SK-N-SH (cell line): ENCODE measurements around the gene CCDC160. TPM values are rescaled to one million over a fixed set of nuclear protein-coding genes. Genes with fewer than 3 reads are reported as not detected.

Source experiments
- CTCF ChIA-PET: fragments of 300-600, 350-600 bp; formaldehyde crosslinking; extraction: SDS; loops from one replicate; lab custom pipeline; 2021; lab: Yijun Ruan, JAX
- POLR2A ChIA-PET: fragments of 350-600 bp; sonication (Branson Sonifier 250); formaldehyde crosslinking; extraction: SDS; loops from one replicate; lab custom pipeline; 2020; ENCODE audit warnings: antibody characterized with exemption, inconsistent platforms; lab: Yijun Ruan, JAX
- DNase-seq: peaks from one replicate; pipeline ENCODE4 v3.0.0; 2012
- H2AFZ ChIP-seq: fragments of 200-600 bp; sonication (generic); 2 replicates; pipeline ENCODE4 v1.8.1; 2016; ENCODE audit warnings: antibody characterized with exemption, mild to moderate bottlenecking, low read depth
- H3F3A ChIP-seq: fragments of 200-600 bp; sonication (generic); replicated peaks from 2 replicates; pipeline ENCODE3; 2016; ENCODE audit warnings: antibody characterized with exemption, mild to moderate bottlenecking; ENCODE audit not compliant: insufficient read depth
- H3K27ac ChIP-seq, 2 experiments: fragments of 200-500 bp in 1 of 2; fragments of 200-600 bp in 1 of 2; sonication (Bioruptor generic) in 1 of 2; sonication (generic), shearing (Covaris generic) in 1 of 2; 2 replicates each; pipeline versions ENCODE4 v1.5.1 to v1.6.1; 2014 to 2016; ENCODE audit warnings: low read depth in 2 of 2, inconsistent platforms in 1 of 2, low read length in 1 of 2, mild to moderate bottlenecking in 1 of 2, mixed read lengths in 1 of 2
- H3K27me3 ChIP-seq: fragments of 200-600 bp; sonication (generic), shearing (Covaris generic); 2 replicates; pipeline ENCODE4 v1.6.1; 2016; ENCODE audit warnings: mixed run types; ENCODE audit not compliant: insufficient read depth
- H3K36me3 ChIP-seq, 2 experiments: fragments of 200-500 bp in 1 of 2; fragments of 200-600 bp in 1 of 2; sonication (Bioruptor generic) in 1 of 2; sonication (generic) in 1 of 2; replicated peaks in 1 of 2; 2 replicates each; pipeline versions ENCODE3 to v1.5.1; 2014 to 2016; ENCODE audit warnings: low read length in 1 of 2, mild to moderate bottlenecking in 1 of 2; ENCODE audit not compliant: insufficient read depth in 2 of 2, control insufficient read depth in 1 of 2
- H3K4me1 ChIP-seq, 2 experiments: fragments of 200-500 bp in 1 of 2; fragments of 200-600 bp in 1 of 2; sonication (Bioruptor generic) in 1 of 2; sonication (generic), shearing (Covaris generic) in 1 of 2; 2 replicates each; pipeline versions ENCODE4 v1.5.1 to v1.6.1; 2014 to 2016; ENCODE audit warnings: low read depth in 1 of 2, low read length in 1 of 2, mixed run types in 1 of 2; ENCODE audit not compliant: insufficient read depth in 2 of 2, control insufficient read depth in 1 of 2
- H3K4me2 ChIP-seq: fragments of 200-600 bp; sonication (generic), shearing (Covaris generic); 2 replicates; pipeline ENCODE4 v1.6.1; 2017; ENCODE audit warnings: mixed run types
- H3K4me3 ChIP-seq, 2 experiments: fragments of 200-500 bp in 1 of 2; fragments of 200-600 bp in 1 of 2; sonication (Bioruptor generic) in 1 of 2; sonication (generic), shearing (Covaris generic) in 1 of 2; 2 replicates each; pipeline versions ENCODE4 v1.5.1 to v1.8.1; 2014 to 2016; ENCODE audit warnings: low read depth in 2 of 2, inconsistent platforms in 1 of 2, low read length in 1 of 2, mild to moderate bottlenecking in 1 of 2, mixed read lengths in 1 of 2, moderate library complexity in 1 of 2
- H3K79me2 ChIP-seq: fragments of 200-600 bp; sonication (generic); 2 replicates; pipeline ENCODE4 v1.8.1; 2017; ENCODE audit warnings: mild to moderate bottlenecking; ENCODE audit not compliant: insufficient read depth
- H3K9ac ChIP-seq: fragments of 200-600 bp; sonication (generic); 2 replicates; pipeline ENCODE4 v1.6.1; 2017; ENCODE audit warnings: mixed run types
- H3K9me2 ChIP-seq: fragments of 200-600 bp; sonication (generic); 2 replicates; pipeline ENCODE4 v1.6.1; 2017; ENCODE audit warnings: mixed run types
- H3K9me3 ChIP-seq: fragments of 200-600 bp; sonication (generic); 2 replicates; pipeline ENCODE4 v1.6.1; 2017; ENCODE audit warnings: mixed run types, mild to moderate bottlenecking, moderate library complexity
- H4K20me1 ChIP-seq: fragments of 200-600 bp; sonication (generic); 2 replicates; pipeline ENCODE4 v1.6.1; 2017; ENCODE audit warnings: mild to moderate bottlenecking, mixed run types; ENCODE audit not compliant: insufficient read depth
- EP300 ChIP-seq, 2 experiments: IDR thresholded peaks; 2 replicates each; pipeline versions ENCODE4 v1.4.0 to v1.6.1; 2012; ENCODE audit warnings: borderline replicate concordance in 1 of 2, low read depth in 1 of 2, low read length in 1 of 2
- FOSL2 ChIP-seq: IDR thresholded peaks from 2 replicates; pipeline ENCODE4 v1.4.0; 2012; ENCODE audit warnings: low read depth, mild to moderate bottlenecking, moderate library complexity, borderline replicate concordance
- FOXM1 ChIP-seq: IDR thresholded peaks from 2 replicates; pipeline ENCODE4 v1.4.0; 2012; ENCODE audit warnings: low read depth, mild to moderate bottlenecking
- GABPA ChIP-seq: IDR thresholded peaks from 2 replicates; pipeline ENCODE4 v1.4.0; 2012; ENCODE audit warnings: low read depth, mild to moderate bottlenecking
- IRF3 ChIP-seq: fragments of 150-350 bp; IDR thresholded peaks from 2 replicates; pipeline ENCODE4 v1.6.1; 2016; ENCODE audit warnings: mild to moderate bottlenecking, low read depth, low read length
- JUND ChIP-seq: IDR thresholded peaks from 2 replicates; pipeline ENCODE4 v1.4.0; 2012
- MXI1 ChIP-seq: IDR thresholded peaks from 2 replicates; pipeline ENCODE4 v1.6.1; 2012; ENCODE audit warnings: mild to moderate bottlenecking, low read depth, low read length, improper control_type of control experiment
- NRF1 ChIP-seq: IDR thresholded peaks from 2 replicates; pipeline ENCODE4 v1.6.1; 2012; ENCODE audit warnings: low read depth, mild to moderate bottlenecking, low read length
- POLR2AphosphoS5 ChIP-seq: IDR thresholded peaks from 2 replicates; pipeline ENCODE4 v1.6.1; 2012; ENCODE audit warnings: low read depth, low read length
- RAD21 ChIP-seq: IDR thresholded peaks from 2 replicates; pipeline ENCODE4 v1.6.1; 2012; ENCODE audit warnings: mild to moderate bottlenecking, low read length
- RCOR1 ChIP-seq: fragments of 150-350 bp; IDR thresholded peaks from 2 replicates; pipeline ENCODE4 v1.6.1; 2017; ENCODE audit warnings: antibody characterized with exemption, low read length
- REST ChIP-seq: IDR thresholded peaks from 2 replicates; pipeline ENCODE4 v1.6.1; 2012; ENCODE audit warnings: mild to moderate bottlenecking, low read depth, low read length, moderate library complexity
- SMC3 ChIP-seq: IDR thresholded peaks from 2 replicates; pipeline ENCODE4 v1.6.1; 2012; ENCODE audit warnings: low read depth, low read length, improper control_type of control experiment
- TCF12 ChIP-seq: IDR thresholded peaks from 2 replicates; pipeline ENCODE4 v1.4.0; 2012
- TEAD4 ChIP-seq: IDR thresholded peaks from 2 replicates; pipeline ENCODE4 v1.4.0; 2012; ENCODE audit warnings: mild to moderate bottlenecking, borderline replicate concordance; ENCODE audit not compliant: insufficient read depth
- YY1 ChIP-seq: IDR thresholded peaks from 2 replicates; pipeline ENCODE4 v1.4.0; 2012; ENCODE audit warnings: low read depth, mild to moderate bottlenecking
- WGBS: methylation state at CpG from one replicate; pipeline ENCODE4 v1.1.6; 2017; ENCODE audit warnings: low lambda C conversion rate; 5-methylcytosine and 5-hydroxymethylcytosine counted together
- polyA plus RNA-seq, 3 experiments: library from polyadenylated mRNA; depleted of rRNA; stranded (reverse); fragments of >200 nt; gene quantifications; 2 replicates each; pipeline ENCODE4 v1.2.3, GENCODE V29; 2012
- TF ChIP-seq, protein P1 (sequence below): IDR thresholded peaks from 2 replicates; pipeline ENCODE4 v1.4.0; 2012; ENCODE audit warnings: low read depth, borderline replicate concordance
- TF ChIP-seq, protein P2 (sequence below): fragments of 150-350 bp; IDR thresholded peaks from 2 replicates; pipeline ENCODE4 v1.6.1; 2017; ENCODE audit warnings: antibody characterized with exemption, low read length, low read depth, borderline replicate concordance
- TF ChIP-seq, protein P3 (sequence below): IDR thresholded peaks from 2 replicates; pipeline ENCODE4; 2012

Gene CCDC160
- polyA plus RNA-seq, 1 of the 3 experiments (the other 2 are of a cell fraction) = not detected

DNA sequence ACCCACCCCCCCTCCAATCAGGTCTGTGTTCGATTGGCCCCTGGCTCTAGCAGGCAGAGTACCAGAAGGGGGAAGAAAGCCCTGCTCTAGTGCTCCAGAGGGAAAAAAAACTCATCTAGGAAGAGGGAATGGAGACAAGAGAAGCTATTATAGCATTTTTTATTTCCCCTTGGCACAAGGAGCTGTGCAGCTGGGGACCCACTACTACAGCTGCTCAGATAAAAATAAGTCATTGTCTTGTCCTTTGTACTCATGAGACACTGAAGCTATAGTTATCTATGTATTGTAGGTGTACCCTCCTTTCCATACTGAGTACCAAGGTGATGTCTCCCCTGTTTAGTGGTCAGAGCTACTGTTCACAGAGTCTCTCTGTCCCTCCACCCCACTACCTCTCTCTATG is 14.3 kb downstream of the CCDC160 start:
- CTCF ChIA-PET = no interaction called here
- TF ChIP-seq RCOR1 (no peak), FOSL2 (no peak), FOXM1 (no peak), REST (no peak), SMC3 (no peak), MXI1 (no peak)
- TF ChIP-seq, protein P1, sequence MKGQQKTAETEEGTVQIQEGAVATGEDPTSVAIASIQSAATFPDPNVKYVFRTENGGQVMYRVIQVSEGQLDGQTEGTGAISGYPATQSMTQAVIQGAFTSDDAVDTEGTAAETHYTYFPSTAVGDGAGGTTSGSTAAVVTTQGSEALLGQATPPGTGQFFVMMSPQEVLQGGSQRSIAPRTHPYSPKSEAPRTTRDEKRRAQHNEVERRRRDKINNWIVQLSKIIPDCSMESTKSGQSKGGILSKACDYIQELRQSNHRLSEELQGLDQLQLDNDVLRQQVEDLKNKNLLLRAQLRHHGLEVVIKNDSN = no peak
- no peaks in the 10 kb centered on the region for H3K9me2 ChIP-seq

DNA sequence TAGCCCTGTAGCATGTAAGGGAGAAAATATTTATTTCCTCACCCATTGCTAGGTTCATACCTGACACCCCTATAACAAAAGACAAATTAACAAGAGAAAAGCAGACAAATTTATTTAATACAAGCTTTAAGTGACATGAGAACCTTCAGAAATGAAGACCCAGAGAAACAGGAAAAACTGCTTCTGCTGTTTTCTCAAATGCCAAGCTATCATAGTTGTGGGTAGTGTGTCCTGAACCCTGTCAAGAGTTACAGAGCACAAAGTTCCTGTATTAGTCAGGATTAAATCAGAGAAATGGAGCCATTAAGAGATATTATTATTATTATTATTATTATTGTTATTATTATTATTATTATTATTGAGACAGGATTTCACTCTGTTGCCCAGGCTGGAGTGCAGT is 17.5 kb downstream of the CCDC160 start:
- H3K9me3 ChIP-seq = no peaks in the 10 kb centered on the region
- DNase-seq = no peak
- H3K27ac ChIP-seq = no peak overlapping the region
- H2AFZ ChIP-seq = no peak overlapping the region
- H3K27me3 ChIP-seq = peaks cover 5% of the 10 kb centered on the region; the same call in 1 of the 2 replicates
- no peaks in the 10 kb centered on the region for H3K9me2 ChIP-seq
- H3K79me2 ChIP-seq = no peaks in the 10 kb centered on the region
- peaks cover 0 to 3% of the 10 kb centered on the region in 2 experiments; a peak in 1 of 4 replicates for H3K4me1 ChIP-seq
- no peaks in the 10 kb centered on the region for H4K20me1 ChIP-seq
- no peak overlapping the region for H3K9ac ChIP-seq
- H3K36me3 ChIP-seq = no peaks in the 10 kb centered on the region
- no peaks in the 10 kb centered on the region for H3F3A ChIP-seq
- no peak overlapping the region for H3K4me3 ChIP-seq
- ChIA-PET POLR2A (no interaction called here), CTCF (interaction anchor here (0.8 to 1.4 kb wide), 7 partner anchors 9 to 463 kb away, joined by 3 to 5 read pairs (median 3); no protein-coding TSS in a partner anchor)
- H3K4me2 ChIP-seq = no peak overlapping the region
- TF ChIP-seq RAD21 (no peak), EP300 (IDR thresholded peaks at IDR 0.05; ENCODE audit: borderline replicate concordance in 1 of 2, low read depth in 1 of 2, low read length in 1 of 2) (no peak), IRF3 (no peak), SMC3 (no peak), MXI1 (no peak), NRF1 (no peak), POLR2AphosphoS5 (no peak), GABPA (no peak), TCF12 (no peak), YY1 (no peak), FOSL2 (no peak), JUND (no peak), TEAD4 (no peak)
- TF ChIP-seq, protein P2, sequence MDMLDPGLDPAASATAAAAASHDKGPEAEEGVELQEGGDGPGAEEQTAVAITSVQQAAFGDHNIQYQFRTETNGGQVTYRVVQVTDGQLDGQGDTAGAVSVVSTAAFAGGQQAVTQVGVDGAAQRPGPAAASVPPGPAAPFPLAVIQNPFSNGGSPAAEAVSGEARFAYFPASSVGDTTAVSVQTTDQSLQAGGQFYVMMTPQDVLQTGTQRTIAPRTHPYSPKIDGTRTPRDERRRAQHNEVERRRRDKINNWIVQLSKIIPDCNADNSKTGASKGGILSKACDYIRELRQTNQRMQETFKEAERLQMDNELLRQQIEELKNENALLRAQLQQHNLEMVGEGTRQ = no peak
- TF ChIP-seq, protein P3, sequence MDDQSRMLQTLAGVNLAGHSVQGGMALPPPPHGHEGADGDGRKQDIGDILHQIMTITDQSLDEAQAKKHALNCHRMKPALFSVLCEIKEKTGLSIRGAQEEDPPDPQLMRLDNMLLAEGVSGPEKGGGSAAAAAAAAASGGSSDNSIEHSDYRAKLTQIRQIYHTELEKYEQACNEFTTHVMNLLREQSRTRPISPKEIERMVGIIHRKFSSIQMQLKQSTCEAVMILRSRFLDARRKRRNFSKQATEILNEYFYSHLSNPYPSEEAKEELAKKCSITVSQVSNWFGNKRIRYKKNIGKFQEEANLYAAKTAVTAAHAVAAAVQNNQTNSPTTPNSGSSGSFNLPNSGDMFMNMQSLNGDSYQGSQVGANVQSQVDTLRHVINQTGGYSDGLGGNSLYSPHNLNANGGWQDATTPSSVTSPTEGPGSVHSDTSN = no peak

More for the DNA sequence above, 14.3 kb downstream of the CCDC160 start:
- Histone ChIP-seq H3K4me3 (no peak overlapping the region), H3K27ac (no peak overlapping the region), H3K4me1 (peaks cover 0 to 5% of the 10 kb centered on the region in 2 experiments; a peak in 1 of 4 replicates), H3K79me2 (no peaks in the 10 kb centered on the region), H3K4me2 (no peak overlapping the region), H3F3A (no peaks in the 10 kb centered on the region), H3K9ac (no peak overlapping the region), H3K36me3 (no peaks in the 10 kb centered on the region), H4K20me1 (no peaks in the 10 kb centered on the region), H3K27me3 (peaks cover 7% of the 10 kb centered on the region; the same call in 1 of the 2 replicates), H3K9me3 (no peaks in the 10 kb centered on the region), H2AFZ (no peak overlapping the region)
- no peak for DNase-seq
- POLR2A ChIA-PET = no interaction called here
- 0% methylated on average over 1 of the region's 1 CpG for WGBS
